ENCODE results near the gene FRMD4A. TPM values are rescaled to one million over a fixed set of nuclear protein-coding genes. Genes with fewer than 3 reads are reported as not detected.

The FRMD4A gene
- total and polyA plus RNA-seq, 2 experiments from 2014 or later, result 3.7 to 12.6 TPM

- TF ChIP-seq, protein P1, sequence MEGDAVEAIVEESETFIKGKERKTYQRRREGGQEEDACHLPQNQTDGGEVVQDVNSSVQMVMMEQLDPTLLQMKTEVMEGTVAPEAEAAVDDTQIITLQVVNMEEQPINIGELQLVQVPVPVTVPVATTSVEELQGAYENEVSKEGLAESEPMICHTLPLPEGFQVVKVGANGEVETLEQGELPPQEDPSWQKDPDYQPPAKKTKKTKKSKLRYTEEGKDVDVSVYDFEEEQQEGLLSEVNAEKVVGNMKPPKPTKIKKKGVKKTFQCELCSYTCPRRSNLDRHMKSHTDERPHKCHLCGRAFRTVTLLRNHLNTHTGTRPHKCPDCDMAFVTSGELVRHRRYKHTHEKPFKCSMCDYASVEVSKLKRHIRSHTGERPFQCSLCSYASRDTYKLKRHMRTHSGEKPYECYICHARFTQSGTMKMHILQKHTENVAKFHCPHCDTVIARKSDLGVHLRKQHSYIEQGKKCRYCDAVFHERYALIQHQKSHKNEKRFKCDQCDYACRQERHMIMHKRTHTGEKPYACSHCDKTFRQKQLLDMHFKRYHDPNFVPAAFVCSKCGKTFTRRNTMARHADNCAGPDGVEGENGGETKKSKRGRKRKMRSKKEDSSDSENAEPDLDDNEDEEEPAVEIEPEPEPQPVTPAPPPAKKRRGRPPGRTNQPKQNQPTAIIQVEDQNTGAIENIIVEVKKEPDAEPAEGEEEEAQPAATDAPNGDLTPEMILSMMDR (IDR thresholded peaks at IDR 0.05; ENCODE audit: low read depth, low read length), result no peak
- no peak for DNase-seq (ENCODE audit: low read depth in 1 of 2, low spot score in 1 of 2)
- no peaks in the 10 kb centered on the region for H3K9me3 ChIP-seq (ENCODE audit: low read depth)
Observed at GRCh38 chr10:13942035-13942434, 388.7 kb downstream of the FRMD4A start.

DNA sequence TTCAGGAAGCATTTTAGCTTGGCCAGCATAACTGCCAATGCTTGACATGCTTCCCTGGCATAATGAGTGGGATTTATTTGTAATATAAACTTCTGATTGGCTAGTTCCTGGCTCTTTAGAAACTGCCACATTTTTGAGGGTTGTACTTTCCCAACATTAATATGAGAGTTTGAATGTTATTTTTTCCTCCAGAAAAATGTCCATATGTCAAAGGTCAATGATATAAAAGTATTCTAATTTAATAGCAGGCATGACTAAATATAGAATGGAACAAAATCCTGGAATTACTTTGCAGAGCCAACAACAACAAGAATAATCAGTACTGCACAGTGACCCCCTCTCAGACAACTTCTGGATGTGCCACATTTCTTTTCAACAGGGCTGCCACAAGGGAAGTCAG lies 391.3 kb downstream of the FRMD4A start:
- no peak overlapping the region for H3K27ac ChIP-seq
- H3K36me3 ChIP-seq, result no peaks in the 10 kb centered on the region
- H3K4me3 ChIP-seq, result no peak overlapping the region
- no peaks in the 10 kb centered on the region for H3K27me3 ChIP-seq
- peak in 1 of 2 donors; percentile 38 for DNase-seq (ENCODE audit: low read depth in 1 of 2, low spot score in 1 of 2)
- peaks cover 3% of the 10 kb centered on the region for H3K4me1 ChIP-seq (ENCODE audit: low read depth)
- H3K9me3 ChIP-seq (ENCODE audit: low read depth), result no peaks in the 10 kb centered on the region
- TF ChIP-seq, protein P1 (IDR thresholded peaks at IDR 0.05; ENCODE audit: low read depth, low read length), result no peak

More at GRCh38 chr10:13942035-13942434, 388.7 kb downstream of the FRMD4A start:
- H3K27ac ChIP-seq, result no peak overlapping the region
- no peak overlapping the region for H3K4me3 ChIP-seq
- peaks cover 3% of the 10 kb centered on the region for H3K4me1 ChIP-seq (ENCODE audit: low read depth)
- H3K27me3 ChIP-seq, result no peaks in the 10 kb centered on the region
- no peaks in the 10 kb centered on the region for H3K36me3 ChIP-seq

DNA sequence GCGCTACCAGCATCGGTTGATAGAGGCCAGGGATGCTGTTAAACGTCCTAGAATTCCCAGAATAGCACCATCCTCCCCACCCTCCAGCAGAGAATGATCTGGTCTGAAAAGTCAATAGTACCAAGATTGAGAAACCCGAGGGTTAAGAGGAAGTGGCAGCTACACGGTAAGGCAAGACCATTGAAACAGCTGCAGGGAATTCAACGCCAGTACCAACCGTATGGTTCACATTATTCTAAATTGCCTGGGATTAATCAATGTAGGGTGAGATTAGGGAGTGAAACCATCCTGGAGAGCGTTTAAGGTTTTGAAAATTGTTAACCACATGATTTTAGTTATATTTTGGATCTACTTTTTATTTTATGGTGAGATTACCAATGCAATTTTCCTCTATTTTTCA lies 391.8 kb downstream of the FRMD4A start:
- DNase-seq (ENCODE audit: low read depth in 1 of 2, low spot score in 1 of 2), result no peak
- Histone ChIP-seq H3K4me3 (no peak overlapping the region), H3K4me1 (ENCODE audit: low read depth) (peaks cover 3% of the 10 kb centered on the region), H3K9me3 (ENCODE audit: low read depth) (no peaks in the 10 kb centered on the region), H3K27me3 (no peaks in the 10 kb centered on the region), H3K36me3 (no peaks in the 10 kb centered on the region), H3K27ac (no peak overlapping the region)
- TF ChIP-seq, protein P1 (IDR thresholded peaks at IDR 0.05; ENCODE audit: low read depth, low read length), result no peak

DNA sequence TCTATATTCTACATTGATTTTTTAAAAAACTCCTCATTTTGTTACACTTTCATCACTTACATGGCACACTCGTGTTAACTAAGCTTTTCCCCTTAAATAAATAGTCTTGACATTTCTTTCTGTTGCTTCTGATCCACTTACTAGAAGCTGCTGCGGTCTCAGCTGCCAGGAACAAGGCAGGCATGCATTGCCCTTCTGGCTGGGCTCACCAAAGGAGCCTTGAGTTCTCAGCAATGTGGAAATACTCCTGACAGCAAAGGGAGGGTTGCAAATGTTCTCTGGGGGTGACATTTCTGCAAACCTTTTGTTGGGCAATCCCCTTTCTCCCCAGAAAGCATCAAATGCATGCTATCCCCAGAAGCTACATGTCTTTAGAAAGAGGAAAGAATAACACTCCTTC lies 393.9 kb downstream of the FRMD4A start:
- H3K4me1 ChIP-seq (ENCODE audit: low read depth), result no peaks in the 10 kb centered on the region
- TF ChIP-seq, protein P1 (IDR thresholded peaks at IDR 0.05; ENCODE audit: low read depth, low read length), result no peak
- no peaks in the 10 kb centered on the region for H3K27me3 ChIP-seq
- no peak for DNase-seq (ENCODE audit: low read depth in 1 of 2, low spot score in 1 of 2)
- no peak overlapping the region for H3K27ac ChIP-seq
- no peaks in the 10 kb centered on the region for H3K36me3 ChIP-seq
- H3K9me3 ChIP-seq (ENCODE audit: low read depth), result no peaks in the 10 kb centered on the region
- H3K4me3 ChIP-seq, result no peak overlapping the region

DNA sequence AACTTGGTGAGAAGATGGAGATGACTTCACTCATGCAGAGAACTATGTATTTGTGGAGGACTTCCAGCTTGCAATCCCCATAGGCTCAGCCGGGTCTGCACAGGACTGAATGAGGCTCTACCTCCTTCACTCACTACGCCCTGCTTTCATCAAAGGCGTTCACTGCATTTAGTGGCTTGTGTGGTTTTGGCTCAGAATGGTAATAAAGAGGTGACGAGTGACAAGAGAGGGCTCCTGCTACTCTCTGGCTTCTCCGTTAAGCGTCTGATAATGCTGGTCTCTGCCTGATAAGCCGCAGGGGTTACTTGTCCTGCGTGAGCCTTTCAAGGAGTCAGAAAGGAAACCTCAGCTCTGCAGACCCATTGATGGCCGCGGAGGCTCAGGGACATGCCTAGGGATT lies 400.6 kb downstream of the FRMD4A start:
- peak overlapping the region; percentile 28 for H3K27ac ChIP-seq
- H3K9me3 ChIP-seq (ENCODE audit: low read depth), result no peaks in the 10 kb centered on the region
- H3K4me1 ChIP-seq (ENCODE audit: low read depth), result peaks cover 24% of the 10 kb centered on the region
- peak in 1 of 2 donors; percentile 68 for DNase-seq (ENCODE audit: low read depth in 1 of 2, low spot score in 1 of 2)
- H3K4me3 ChIP-seq, result no peak overlapping the region
- TF ChIP-seq, protein P1 (IDR thresholded peaks at IDR 0.05; ENCODE audit: low read depth, low read length), result no peak
- no peaks in the 10 kb centered on the region for H3K27me3 ChIP-seq
- H3K36me3 ChIP-seq, result no peaks in the 10 kb centered on the region

DNA sequence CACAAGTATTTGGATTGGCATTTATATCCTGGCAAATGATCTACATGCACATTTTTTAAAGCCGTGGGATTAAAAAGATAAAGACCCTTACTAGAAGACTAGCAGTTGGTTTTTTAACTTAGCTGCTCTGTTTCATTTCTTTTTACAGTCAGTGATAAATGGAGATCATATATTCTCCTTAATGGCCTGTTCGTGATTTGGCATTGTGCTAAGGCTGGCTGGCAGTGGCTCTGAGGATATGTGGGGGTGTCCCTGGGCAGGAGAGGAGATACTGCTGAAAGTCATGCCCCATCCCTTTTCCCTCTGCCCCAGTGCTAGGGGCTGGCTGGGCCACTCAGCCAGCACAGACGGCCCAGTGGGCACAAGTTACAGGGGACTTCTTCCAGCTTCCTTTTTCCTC lies 402.3 kb downstream of the FRMD4A start:
- Histone ChIP-seq H3K36me3 (no peaks in the 10 kb centered on the region), H3K4me3 (no peak overlapping the region), H3K27ac (no peak overlapping the region), H3K4me1 (ENCODE audit: low read depth) (peaks cover 24% of the 10 kb centered on the region), H3K27me3 (no peaks in the 10 kb centered on the region), H3K9me3 (ENCODE audit: low read depth) (no peaks in the 10 kb centered on the region)
- TF ChIP-seq, protein P1 (IDR thresholded peaks at IDR 0.05; ENCODE audit: low read depth, low read length), result no peak
- DNase-seq (ENCODE audit: low read depth in 1 of 2, low spot score in 1 of 2), result no peak
